Adrenal gland (tissue), 5 donors: ENCODE measurements around the gene SLC6A3.

Experiments used
- CTCF ChIP-seq, 6 experiments: fragments of 450-650 bp in 4 of 6; fragments of 200-600 bp in 2 of 6; sonication (generic) in 1 of 6; IDR thresholded peaks; 1 replicate in 5 of 6; 2 replicates in 1 of 6; pipeline versions ENCODE4 v1.5.1 to v1.8.0; 2016 to 2021; ENCODE audit warnings: antibody characterized with exemption in 6 of 6, mild to moderate bottlenecking in 2 of 6, moderate library complexity in 1 of 6
- POLR2A ChIP-seq, 2 donors: fragments of 450-650 bp; IDR thresholded peaks; one replicate each; pipeline ENCODE4 v1.6.1; 2017; ENCODE audit warnings: antibody characterized with exemption in 2 of 2, mild to moderate bottlenecking in 2 of 2, moderate library complexity in 1 of 2
- donor health status: DM: no; HTN: no; CAD: no.

GRCh38 chr5:1462358-1462757, 17.1 kb upstream of the SLC6A3 start:
- TF ChIP-seq CTCF (IDR thresholded peaks at IDR 0.05), result no peak
- TF ChIP-seq POLR2A (IDR thresholded peaks at IDR 0.05), result no peak
